Activated T-cell treated with anti-CD3 and anti-CD28 coated beads, Interleukin-2, amount 50 U/mL, for 48 hours (primary cell): ENCODE measurements around the gene COL13A1.
A peak's percentile ranks its signal among the peaks of the same experiment; 100 is the strongest.

Experiments
- DNase-seq, 2 experiments: peaks; one replicate each; pipeline ENCODE4 v3.0.0-alpha.2; 2020

Gene COL13A1

GRCh38 chr10:69892406-69892805, 90.7 kb downstream of the COL13A1 start:
- no peak for DNase-seq

GRCh38 chr10:69892816-69893215, 91.1 kb downstream of the COL13A1 start:
- no peak for DNase-seq

- DNase-seq = no peak
Observed at GRCh38 chr10:69893271-69893900, 91.7 kb downstream of the COL13A1 start.

- no peak for DNase-seq
Observed at GRCh38 chr10:69894156-69894555, 92.5 kb downstream of the COL13A1 start.

DNA sequence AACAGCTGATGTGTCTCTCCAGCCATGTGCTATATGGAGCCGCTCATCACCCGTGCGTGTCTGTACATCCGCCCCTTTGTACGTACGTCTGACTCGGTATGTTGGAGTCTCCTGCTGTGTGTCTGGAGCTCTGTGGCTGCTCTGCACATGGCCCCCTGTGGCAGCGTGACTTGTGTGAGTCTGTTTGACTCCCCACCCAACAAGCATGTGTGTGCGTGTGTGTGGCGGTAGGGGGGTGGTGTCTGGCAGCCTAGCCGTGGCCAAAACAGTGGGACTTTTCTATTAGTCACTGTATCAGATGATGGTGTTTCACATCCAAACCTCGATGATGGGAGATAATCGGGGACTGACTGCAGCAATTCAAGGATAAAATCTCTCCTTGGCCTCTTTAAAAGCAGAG, 94.1 kb downstream of the COL13A1 start:
- no peak for DNase-seq

GRCh38 chr10:69896606-69897231, 95.0 kb downstream of the COL13A1 start:
- DNase-seq = no peak

DNA sequence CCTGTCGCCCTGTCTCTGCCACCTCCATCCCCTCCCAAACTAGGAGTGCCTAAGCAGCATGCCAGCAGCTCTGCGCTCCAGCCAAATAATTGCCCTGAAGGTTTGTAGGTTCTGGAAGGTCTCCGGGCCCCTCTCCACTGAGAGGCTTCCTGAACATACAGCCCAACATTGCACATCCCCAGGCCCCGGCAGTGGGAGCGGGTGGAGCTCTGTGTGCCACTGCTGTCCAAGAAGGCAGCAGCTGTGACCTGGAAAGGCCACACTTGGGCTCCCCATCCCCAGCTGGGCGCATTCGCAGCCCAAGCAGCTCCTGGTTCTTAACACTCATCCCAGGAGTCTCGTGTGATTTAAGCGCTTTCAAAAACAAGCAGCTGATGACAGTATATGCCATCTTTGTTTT, 95.7 kb downstream of the COL13A1 start:
- no peak for DNase-seq

DNA sequence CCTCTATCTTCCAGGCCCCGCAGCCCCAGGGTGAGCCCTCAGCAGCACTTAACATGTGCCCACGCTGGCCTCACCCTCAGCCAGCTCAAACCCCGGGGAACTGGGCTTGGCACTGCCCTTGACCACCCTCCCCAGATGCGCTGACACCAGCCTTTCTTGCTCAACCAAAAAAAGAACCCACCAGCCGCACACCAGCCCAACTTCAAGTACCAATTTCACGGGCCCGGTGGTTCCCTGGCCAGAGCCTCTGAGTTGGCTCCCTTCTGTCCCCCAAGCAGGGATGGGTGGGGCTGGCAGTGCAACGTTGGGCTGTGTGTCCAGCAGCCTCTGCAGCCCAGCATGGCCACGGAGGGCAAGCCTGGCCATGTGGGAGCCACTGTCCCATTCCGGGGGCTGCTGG, 96.3 kb downstream of the COL13A1 start:
- no peak for DNase-seq

DNA sequence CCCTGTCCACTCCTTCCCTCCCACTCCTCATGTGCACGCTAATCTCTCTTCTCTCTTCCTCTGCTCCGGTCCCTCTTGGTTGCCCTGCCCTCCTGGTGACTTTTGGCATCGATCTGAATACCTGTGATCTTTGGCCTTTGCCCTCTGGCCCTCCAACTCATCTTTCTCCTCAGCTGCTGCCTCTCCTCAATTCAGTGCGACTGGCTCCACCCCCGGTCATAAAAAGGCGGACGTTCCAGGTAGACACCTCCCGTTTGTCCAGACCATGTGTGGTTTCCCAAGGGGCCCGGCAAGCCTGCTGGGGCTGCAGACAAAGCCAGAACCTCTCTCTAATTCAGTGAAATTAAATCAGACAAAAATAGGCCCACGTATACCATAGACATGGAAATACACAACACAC, 96.8 kb downstream of the COL13A1 start:
- no peak for DNase-seq

DNA sequence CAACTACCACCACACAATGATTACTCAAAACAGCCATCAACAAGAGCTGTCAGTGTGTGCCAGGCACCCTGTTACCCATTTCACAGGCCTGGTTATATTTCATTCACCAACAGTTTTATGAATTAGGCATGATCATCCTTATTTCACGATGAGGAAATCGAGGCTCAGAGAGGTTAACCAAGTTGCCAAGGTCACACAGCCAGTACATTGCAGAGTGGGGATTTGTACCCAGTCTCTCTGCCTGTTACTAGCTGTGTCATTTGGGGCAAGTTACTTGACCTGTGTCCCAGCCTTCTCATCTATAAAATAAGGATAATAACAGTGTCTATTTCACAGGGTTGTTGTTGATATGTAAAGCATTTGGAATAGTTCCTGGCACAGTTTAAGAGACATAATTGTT, 97.2 kb downstream of the COL13A1 start:
- DNase-seq = no peak

- DNase-seq = no peak
Observed at GRCh38 chr10:69899727-69900595, 98.3 kb downstream of the COL13A1 start.

DNA sequence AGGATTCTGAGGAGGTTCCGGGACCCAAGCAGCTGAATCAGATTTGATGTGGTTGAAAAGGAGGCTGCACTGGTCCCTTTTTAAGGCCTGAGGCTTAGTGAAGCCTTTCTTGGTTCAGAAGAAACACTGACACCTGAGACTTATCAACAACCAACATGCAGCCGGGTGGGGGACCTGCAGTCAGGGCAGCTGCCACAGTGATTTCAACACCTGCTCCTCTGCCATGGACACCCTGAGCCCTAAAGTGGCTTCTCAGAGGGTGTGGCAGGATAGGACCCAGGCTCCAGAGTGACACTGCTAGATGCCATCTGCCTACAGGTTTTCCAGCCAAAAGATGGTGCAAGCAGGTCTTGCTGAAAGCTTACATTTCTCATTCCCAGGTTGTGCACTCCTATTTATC, 99.3 kb downstream of the COL13A1 start:
- DNase-seq = no peak

DNA sequence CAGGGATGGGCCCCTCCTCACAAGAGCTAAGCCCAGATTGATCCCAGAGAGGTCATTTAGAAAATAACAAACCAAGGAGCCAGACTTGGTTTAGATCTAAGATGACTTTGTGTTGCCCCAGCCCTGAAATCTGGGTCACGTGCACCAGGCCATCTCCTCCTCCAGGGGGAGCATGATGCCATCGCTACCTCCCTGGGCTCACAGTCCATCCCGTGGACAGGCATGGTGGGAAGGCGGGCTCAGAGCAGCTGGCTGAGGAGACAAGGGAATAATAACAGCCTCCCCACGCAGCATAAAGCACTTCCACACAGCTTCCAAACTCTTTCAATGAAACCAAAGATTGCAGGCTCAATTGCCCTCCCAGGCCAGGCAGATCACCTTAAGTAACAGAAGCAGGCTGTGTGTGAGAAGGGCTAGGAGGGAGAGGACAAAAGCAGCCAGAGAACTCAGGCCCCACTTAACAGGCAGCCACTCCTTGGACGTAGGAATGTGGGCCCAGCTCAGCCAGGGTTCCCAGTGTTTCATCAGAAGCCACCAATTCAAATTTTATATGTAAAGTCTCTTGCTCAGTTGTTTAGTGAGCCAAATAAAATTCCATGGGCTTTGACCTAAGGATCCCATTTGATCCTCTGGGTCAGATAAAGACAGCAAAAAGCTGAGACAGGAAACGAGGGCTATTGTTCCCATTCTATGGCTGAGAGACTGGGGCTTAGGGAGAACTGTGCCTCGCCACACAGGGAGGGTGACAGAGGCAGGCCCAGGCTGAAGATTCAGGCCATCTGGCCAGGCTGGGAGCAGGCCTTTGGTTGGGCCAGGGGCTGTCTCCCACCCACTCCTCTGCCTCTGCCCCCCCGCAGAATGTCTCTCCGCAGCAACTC, 100.2 kb downstream of the COL13A1 start:
- DNase-seq = peak; percentile 32 to 48

- no peak for DNase-seq
Observed at GRCh38 chr10:69902835-69903535, 101.3 kb downstream of the COL13A1 start.

DNA sequence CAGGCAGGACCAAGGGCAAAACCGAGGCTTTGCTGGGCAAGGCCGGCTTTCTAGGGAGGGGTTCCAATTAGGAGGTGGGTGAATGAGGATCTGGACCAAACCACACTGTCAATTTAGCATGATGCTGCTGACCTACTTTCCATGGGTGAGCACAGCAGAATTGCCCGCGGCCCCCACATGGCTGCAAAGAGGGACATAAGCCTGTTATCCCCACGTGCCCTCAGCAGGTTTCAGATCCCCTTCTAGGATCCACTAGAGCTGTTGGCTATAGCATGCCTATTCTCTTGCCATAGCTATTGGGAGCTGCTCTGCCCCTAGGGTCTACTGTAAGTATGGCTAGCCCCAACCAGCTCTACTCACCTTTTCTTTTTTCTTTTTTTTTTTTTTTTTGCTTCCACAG, 102.8 kb downstream of the COL13A1 start:
- no peak for DNase-seq

DNA sequence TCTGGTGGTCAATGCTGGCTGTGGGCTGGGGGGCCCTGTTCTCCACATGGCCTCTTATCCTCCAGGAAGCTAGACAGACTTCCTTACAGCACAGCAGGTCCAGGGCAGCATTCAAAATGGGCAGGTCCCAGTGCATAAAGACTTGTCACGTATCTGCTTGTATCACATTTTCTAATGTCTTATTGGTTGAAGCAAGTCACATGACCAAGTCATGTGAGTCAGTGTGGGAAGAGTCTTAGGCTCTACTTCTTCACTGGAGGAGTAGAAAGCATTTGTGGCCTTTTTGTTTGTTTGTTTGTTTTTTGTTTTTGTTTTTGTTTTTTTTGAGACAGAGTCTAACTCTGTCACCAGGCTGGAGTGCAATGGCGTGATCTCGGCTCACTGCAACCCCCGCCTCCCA, 104.7 kb downstream of the COL13A1 start:
- no peak for DNase-seq

DNA sequence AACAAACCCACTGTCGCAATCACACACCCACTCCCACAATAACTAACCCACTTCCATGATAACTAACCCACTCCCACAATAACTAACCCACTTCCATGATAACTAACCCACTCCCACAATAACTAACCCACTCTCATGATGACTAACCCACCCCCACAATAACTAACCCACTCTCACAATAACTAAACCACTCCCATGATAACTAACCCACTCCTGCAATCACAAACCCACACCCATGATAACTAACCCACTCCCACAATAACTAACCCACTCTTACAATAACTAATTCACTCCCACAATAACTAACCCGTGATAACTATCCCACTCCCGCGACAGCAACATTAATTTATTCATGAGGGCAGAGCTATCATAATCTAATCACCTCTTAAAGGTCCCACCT, 105.8 kb downstream of the COL13A1 start:
- no peak for DNase-seq

DNA sequence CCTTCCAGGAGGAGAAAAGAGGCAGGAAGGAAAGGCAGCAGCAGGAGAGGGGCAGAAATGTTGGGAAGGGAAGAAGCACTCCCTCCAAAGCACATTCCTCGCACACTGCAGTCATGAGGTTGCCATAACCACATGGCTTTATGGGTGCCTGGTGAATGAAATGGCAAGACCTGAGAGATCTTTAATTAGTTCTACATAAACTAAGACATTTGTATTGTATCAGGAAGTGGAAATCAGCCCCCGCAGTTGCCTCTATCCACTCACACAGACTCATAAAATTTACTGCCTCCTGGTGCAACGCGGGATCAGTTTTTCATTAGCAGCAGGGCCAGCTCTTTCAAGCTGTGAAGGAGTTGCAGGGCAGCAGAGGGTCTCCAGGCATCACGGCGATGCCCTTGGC, 106.4 kb downstream of the COL13A1 start:
- DNase-seq = no peak

GRCh38 chr10:69910561-69910960, 108.9 kb downstream of the COL13A1 start:
- DNase-seq = no peak

GRCh38 chr10:69911613-69912528, 110.2 kb downstream of the COL13A1 start:
- DNase-seq = no peak

- DNase-seq = no peak
Observed at GRCh38 chr10:69912589-69912988, 110.9 kb downstream of the COL13A1 start.
